ENCODE measurements around the gene ADNP. TPM values are rescaled to one million over a fixed set of nuclear protein-coding genes. Genes with fewer than 3 reads are reported as not detected.

ADNP gene
- total and polyA plus RNA-seq, 2 of the 4 experiments (the other 2 are of a cell fraction): 23.3 to 24.8 TPM

- Histone ChIP-seq H3K23ac (ENCODE audit: low read depth, low read length) (no peak overlapping the region), H4K8ac (ENCODE audit: low read depth in 2 of 2, low read length in 2 of 2) (no peak overlapping the region), H2AFZ (replicated peaks; ENCODE audit: low read length, poor library complexity) (no peak overlapping the region), H3K79me1 (ENCODE audit: low read depth in 1 of 2, low read length in 2 of 2) (peaks cover 0 to 19% of the 10 kb centered on the region in 2 experiments; a peak in 2 of 4 replicates), H3K4me1 (ENCODE audit: control insufficient read depth, insufficient read depth, low read length) (peaks cover 23% of the 10 kb centered on the region), H4K20me1 (ENCODE audit: insufficient read depth, low read length) (peaks cover 16% of the 10 kb centered on the region; the same call in 1 of the 2 replicates), H3K9ac (ENCODE audit: low read depth, low read length) (no peak overlapping the region), H3K9me3 (ENCODE audit: control insufficient read depth, insufficient read depth, low read length) (no peaks in the 10 kb centered on the region), H2BK5ac (ENCODE audit: low read depth, low read length, poor library complexity, severe bottlenecking) (no peak overlapping the region), H2BK120ac (ENCODE audit: low read depth, low read length) (no peak overlapping the region), H3K27ac (ENCODE audit: insufficient read depth, low read length) (no peak overlapping the region), H2AK5ac (ENCODE audit: low read depth, low read length) (peak overlapping the region; percentile 7; the same call in 1 of the 2 replicates), H3K4ac (ENCODE audit: low read depth, low read length) (no peak overlapping the region), H3K36me3 (ENCODE audit: control insufficient read depth, insufficient read depth, low read length) (no peaks in the 10 kb centered on the region), H3K4me2 (ENCODE audit: low read depth, low read length) (no peak overlapping the region), H3K18ac (ENCODE audit: low read depth, low read length) (no peak overlapping the region), H2BK15ac (ENCODE audit: low read depth, low read length) (no peak overlapping the region), H3K4me3 (ENCODE audit: insufficient read depth, low read depth, low read length) (no peak overlapping the region), H3K9me1 (ENCODE audit: insufficient read depth, low read length) (peaks cover 27% of the 10 kb centered on the region), H4K91ac (ENCODE audit: insufficient read depth, low read depth, low read length) (no peak overlapping the region), H3K14ac (replicated peaks; ENCODE audit: low read depth, low read length) (no peak overlapping the region), H3K27me3 (ENCODE audit: control insufficient read depth, insufficient read depth, low read length) (no peaks in the 10 kb centered on the region), H3K56ac (ENCODE audit: extremely low read depth, insufficient read depth, low read length) (no peak overlapping the region), H4K5ac (ENCODE audit: low read depth, low read length) (no peak overlapping the region), H2AK9ac (replicated peaks; ENCODE audit: low read depth, low read length, poor library complexity) (peak overlapping the region; percentile 44), H2BK20ac (ENCODE audit: low read depth, low read length) (no peak overlapping the region)
- dilution Hi-C loops (cut with HindIII; ENCODE audit: low sequenced_read_pairs, unreplicated experiment): no loop called here
- DNase-seq (no peak), ATAC-seq (ENCODE audit: low read depth) (no peak)
- CTCF ChIA-PET: no interaction called here
- POLR2A ChIA-PET (ENCODE audit: unreplicated experiment): no interaction called here
- no CpG with 5 or more reads among the region's 6 CpGs for WGBS, 2 experiments (ENCODE audit: extremely low coverage in 2 of 2, insufficient read length in 1 of 2)
- in situ Hi-C loops (cut with MboI; ENCODE audit: low sequenced_read_pairs): no loop called here
- TF ChIP-seq MAFK (IDR thresholded peaks at IDR 0.05; ENCODE audit: low read depth, low read length) (peak; percentile 64), RFX5 (IDR thresholded peaks at IDR 0.05; ENCODE audit: low read depth, low read length) (no peak)
- intact Hi-C loops (cut with micrococcal nuclease): no loop called here
- BruUV-seq (replicated peaks): no TSS peak
Measured at GRCh38 chr20:50867805-50868204, 63.4 kb downstream of the ADNP start.

Data from IMR-90 (cell line).